Mesenteric fat pad (tissue), 1 donor: ENCODE data around the gene CRISPLD2. TPM values are rescaled to one million over a fixed set of nuclear protein-coding genes. Genes with fewer than 3 reads are reported as not detected.

Experiments used
- DNase-seq: peaks from one replicate; pipeline ENCODE4 v3.0.0-alpha.2; 2020; ENCODE audit warnings: low spot score
- total RNA-seq: library from RNA; stranded (reverse); fragmentation: NEBNext Ultra II Directional; extraction: Animal tissue kit (Norgen Biotek cat#: 25700); gene quantifications from one replicate; pipeline ENCODE4 v1.2.1, GENCODE V29; 2021
- donor health status: DM: yes; HTN: yes; CAD: no.

Gene CRISPLD2
- total RNA-seq, 1 donor from 2014 or later, result 256 TPM

- DNase-seq, result no peak
These were observed 18.7 kb downstream of the CRISPLD2 start for GRCh38 chr16:84838383-84838948.

GRCh38 chr16:84839054-84839453, 19.3 kb downstream of the CRISPLD2 start:
- no peak for DNase-seq

GRCh38 chr16:84839956-84840355, 20.2 kb downstream of the CRISPLD2 start:
- DNase-seq, result no peak

GRCh38 chr16:84840687-84841627, 21.2 kb downstream of the CRISPLD2 start:
- no peak for DNase-seq

GRCh38 chr16:84841787-84842300, 22.1 kb downstream of the CRISPLD2 start:
- DNase-seq, result no peak

- no peak for DNase-seq
These were observed 22.8 kb downstream of the CRISPLD2 start for GRCh38 chr16:84842516-84843148.

GRCh38 chr16:84843149-84844048, 23.6 kb downstream of the CRISPLD2 start:
- no peak for DNase-seq

GRCh38 chr16:84844049-84844350, 24.2 kb downstream of the CRISPLD2 start:
- DNase-seq, result no peak

- DNase-seq, result no peak
These were observed 25.0 kb downstream of the CRISPLD2 start for GRCh38 chr16:84844559-84845495.

- no peak for DNase-seq
These were observed 25.8 kb downstream of the CRISPLD2 start for GRCh38 chr16:84845496-84846002.

- no peak for DNase-seq
These were observed 28.0 kb downstream of the CRISPLD2 start for GRCh38 chr16:84847564-84848355.

- no peak for DNase-seq
These were observed 29.3 kb downstream of the CRISPLD2 start for GRCh38 chr16:84848986-84849634.

- no peak for DNase-seq
These were observed 30.0 kb downstream of the CRISPLD2 start for GRCh38 chr16:84849751-84850150.

GRCh38 chr16:84850714-84851113, 30.9 kb downstream of the CRISPLD2 start:
- DNase-seq, result no peak

GRCh38 chr16:84851192-84852127, 31.7 kb downstream of the CRISPLD2 start:
- no peak for DNase-seq

GRCh38 chr16:84853534-84853933, 33.7 kb downstream of the CRISPLD2 start:
- no peak for DNase-seq

GRCh38 chr16:84854759-84855158, 35.0 kb downstream of the CRISPLD2 start:
- no peak for DNase-seq
